ENCODE measurements around the gene NAALADL2.

The NAALADL2 gene

DNA sequence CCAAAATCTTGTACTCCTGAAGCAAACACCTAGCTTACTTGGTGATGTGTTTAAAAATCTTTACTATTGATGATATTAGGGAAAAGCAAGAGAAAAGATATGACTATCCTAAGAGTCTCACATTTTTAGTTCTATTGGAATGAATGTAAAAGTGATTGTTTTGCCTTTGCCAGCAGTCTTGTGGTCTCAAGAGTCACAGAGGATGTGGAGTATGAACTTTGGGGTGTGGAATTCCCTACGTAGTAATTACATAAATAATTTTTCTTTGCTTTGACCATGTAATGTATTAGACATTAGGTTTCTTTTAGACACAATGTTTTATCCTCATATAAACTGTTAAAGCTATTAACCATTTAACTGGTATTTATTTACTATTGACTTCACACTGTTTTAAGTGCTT, 387.6 kb downstream of the NAALADL2 start:
- H3K4me3 ChIP-seq (ENCODE audit: low read length) = no peak overlapping the region
- DNase-seq (ENCODE audit: low read depth) = no peak
- TF ChIP-seq, protein P1, sequence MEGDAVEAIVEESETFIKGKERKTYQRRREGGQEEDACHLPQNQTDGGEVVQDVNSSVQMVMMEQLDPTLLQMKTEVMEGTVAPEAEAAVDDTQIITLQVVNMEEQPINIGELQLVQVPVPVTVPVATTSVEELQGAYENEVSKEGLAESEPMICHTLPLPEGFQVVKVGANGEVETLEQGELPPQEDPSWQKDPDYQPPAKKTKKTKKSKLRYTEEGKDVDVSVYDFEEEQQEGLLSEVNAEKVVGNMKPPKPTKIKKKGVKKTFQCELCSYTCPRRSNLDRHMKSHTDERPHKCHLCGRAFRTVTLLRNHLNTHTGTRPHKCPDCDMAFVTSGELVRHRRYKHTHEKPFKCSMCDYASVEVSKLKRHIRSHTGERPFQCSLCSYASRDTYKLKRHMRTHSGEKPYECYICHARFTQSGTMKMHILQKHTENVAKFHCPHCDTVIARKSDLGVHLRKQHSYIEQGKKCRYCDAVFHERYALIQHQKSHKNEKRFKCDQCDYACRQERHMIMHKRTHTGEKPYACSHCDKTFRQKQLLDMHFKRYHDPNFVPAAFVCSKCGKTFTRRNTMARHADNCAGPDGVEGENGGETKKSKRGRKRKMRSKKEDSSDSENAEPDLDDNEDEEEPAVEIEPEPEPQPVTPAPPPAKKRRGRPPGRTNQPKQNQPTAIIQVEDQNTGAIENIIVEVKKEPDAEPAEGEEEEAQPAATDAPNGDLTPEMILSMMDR (conservative IDR thresholded peaks at IDR 0.05; ENCODE audit: low read depth, low read length) = no peak

DNA sequence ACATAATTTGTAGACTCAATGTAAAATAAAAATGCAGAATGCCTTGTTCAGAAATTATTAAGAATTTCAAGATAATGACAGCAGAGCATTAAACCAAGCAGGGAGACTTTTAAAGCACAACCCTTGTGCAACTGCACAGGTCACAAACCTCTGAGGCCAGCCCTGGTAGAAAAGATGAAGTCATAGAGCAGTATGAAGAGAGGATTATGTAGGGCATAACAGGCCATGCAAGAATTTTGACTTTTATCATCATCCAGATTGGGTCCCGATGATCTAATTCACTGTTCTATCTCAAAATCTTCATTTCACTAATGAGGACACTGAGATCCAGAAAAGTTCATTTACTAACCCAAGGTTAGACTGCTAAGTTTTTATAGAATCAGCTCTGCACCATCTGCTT, 388.5 kb downstream of the NAALADL2 start:
- TF ChIP-seq, protein P1 (conservative IDR thresholded peaks at IDR 0.05; ENCODE audit: low read depth, low read length) = no peak
- H3K4me3 ChIP-seq (ENCODE audit: low read length) = no peak overlapping the region
- no peak for DNase-seq (ENCODE audit: low read depth)

DNA sequence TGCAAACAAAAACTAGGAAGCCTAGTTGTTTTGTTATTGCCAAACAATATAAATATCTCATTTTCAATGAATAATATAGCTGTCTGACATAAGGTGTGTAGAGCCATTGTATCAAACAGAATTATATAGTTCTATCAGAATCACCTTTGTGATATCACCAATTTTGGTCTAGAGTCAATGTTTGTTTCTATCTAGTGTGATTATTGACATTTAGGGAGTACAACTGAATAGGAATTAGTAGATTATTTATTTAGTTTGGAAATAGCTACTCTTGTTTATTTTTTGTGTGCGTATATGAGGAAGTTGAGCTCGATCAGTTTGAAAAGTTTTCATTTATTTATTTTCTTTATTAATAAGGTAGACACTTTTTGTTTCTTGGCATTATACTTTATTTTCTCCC, 389.7 kb downstream of the NAALADL2 start:
- DNase-seq (ENCODE audit: low read depth) = no peak
- TF ChIP-seq, protein P1 (conservative IDR thresholded peaks at IDR 0.05; ENCODE audit: low read depth, low read length) = no peak
- no peak overlapping the region for H3K4me3 ChIP-seq (ENCODE audit: low read length)

DNA sequence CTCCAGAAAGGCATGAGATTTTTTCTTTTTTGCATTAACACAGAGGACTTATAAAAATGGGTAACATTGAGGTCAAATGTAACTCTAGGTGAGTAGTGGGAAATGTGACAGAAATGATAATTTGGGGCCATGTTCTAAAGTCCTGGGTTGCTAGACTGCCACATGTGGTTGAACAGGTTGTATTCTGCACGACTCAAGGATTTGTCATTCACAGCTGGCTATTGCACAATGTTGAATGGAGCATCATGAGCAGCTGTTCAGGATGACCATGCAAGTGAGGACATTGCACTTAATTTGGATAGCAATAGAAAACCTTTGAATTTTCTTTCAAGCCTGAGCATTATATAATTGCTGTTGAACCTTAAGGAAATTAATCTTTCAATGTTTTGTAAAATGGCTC, 396.6 kb downstream of the NAALADL2 start:
- H3K4me3 ChIP-seq (ENCODE audit: low read length) = no peak overlapping the region
- TF ChIP-seq, protein P1 (conservative IDR thresholded peaks at IDR 0.05; ENCODE audit: low read depth, low read length) = no peak
- no peak for DNase-seq (ENCODE audit: low read depth)

DNA sequence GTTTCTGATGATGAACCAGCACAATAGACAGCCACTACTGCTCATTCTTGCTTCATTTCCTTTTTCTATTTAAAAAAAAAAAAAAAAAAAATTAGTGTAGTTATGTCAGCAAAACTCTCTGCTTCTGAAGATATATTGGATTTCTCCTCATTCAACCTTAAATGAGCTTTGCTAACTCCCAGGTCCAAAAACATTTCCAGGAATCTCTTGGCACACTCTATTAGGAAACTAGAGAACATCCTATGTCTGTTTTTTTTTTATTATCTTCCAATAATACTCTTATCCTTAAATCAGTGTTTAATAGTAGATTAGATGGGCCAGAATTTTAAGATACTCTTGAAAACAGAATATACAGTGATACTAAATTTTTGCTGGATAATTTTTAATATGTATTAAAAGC, 398.0 kb downstream of the NAALADL2 start:
- no peak overlapping the region for H3K4me3 ChIP-seq (ENCODE audit: low read length)
- TF ChIP-seq, protein P1 (conservative IDR thresholded peaks at IDR 0.05; ENCODE audit: low read depth, low read length) = no peak
- DNase-seq (ENCODE audit: low read depth) = no peak

DNA sequence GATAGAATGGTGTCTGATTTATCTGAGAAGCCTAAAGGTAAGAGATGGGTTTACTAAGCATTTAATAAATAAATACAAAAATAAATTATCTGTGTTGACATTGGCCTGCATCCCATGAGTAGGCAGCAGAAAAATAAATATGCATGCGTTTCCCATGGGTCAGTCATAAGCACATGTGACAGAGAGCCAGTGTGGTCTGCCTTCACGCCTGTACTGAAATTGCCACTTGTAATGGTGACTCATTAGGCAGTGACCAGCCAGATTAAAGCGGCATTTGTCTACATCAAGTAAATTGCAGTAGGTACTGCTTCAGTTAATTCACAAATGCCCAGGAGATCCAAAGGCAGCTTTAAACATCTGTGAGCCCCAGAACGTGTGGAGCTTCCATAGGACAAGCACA, 399.6 kb downstream of the NAALADL2 start:
- no peak overlapping the region for H3K4me3 ChIP-seq (ENCODE audit: low read length)
- peak; percentile 66 for DNase-seq (ENCODE audit: low read depth)
- TF ChIP-seq, protein P1 (conservative IDR thresholded peaks at IDR 0.05; ENCODE audit: low read depth, low read length) = no peak

DNA sequence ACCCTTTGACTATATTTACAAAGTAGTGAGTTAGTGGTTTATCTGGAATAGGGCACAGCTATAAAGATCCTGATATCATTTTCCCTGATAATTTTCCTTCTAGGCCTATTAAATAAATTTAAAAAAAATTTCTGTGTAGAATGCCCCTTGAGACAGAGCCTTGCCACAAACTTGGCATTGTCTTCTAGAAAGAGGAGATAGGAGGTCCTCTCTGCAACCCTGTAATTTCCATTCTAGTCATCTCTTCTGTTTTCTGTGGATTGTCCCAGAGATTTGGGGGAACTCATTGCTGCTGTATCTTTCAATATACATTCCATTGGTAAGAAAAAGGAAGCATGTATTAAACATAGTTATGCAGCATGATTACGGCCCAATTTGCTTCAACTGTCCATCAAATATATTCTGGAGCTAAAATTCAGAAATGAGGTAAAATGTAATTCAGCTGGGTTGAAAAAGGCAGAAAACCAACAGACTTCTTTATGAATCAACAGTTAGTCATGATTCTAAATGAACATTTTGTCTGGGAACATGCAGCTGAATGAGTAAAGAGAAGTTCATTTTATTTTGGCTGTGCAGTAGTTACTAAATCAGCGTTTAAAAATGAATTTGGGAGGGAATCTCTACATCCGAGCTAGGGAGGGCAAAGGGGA, 401.1 kb downstream of the NAALADL2 start:
- TF ChIP-seq, protein P1 (conservative IDR thresholded peaks at IDR 0.05; ENCODE audit: low read depth, low read length) = no peak
- H3K4me3 ChIP-seq (ENCODE audit: low read length) = no peak overlapping the region
- DNase-seq (ENCODE audit: low read depth) = no peak

Measured in retinal pigment epithelial cell (primary cell).